ENCODE results near the gene VPS37B.
"Not testable (repeated sequence)": the region's sequence is repeated elsewhere in the genome, so short reads cannot be mapped to it uniquely, and the experiment has no call there.

Gene VPS37B, protein sequence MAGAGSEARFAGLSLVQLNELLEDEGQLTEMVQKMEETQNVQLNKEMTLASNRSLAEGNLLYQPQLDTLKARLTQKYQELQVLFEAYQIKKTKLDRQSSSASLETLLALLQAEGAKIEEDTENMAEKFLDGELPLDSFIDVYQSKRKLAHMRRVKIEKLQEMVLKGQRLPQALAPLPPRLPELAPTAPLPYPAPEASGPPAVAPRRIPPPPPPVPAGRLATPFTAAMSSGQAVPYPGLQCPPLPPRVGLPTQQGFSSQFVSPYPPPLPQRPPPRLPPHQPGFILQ

DNA sequence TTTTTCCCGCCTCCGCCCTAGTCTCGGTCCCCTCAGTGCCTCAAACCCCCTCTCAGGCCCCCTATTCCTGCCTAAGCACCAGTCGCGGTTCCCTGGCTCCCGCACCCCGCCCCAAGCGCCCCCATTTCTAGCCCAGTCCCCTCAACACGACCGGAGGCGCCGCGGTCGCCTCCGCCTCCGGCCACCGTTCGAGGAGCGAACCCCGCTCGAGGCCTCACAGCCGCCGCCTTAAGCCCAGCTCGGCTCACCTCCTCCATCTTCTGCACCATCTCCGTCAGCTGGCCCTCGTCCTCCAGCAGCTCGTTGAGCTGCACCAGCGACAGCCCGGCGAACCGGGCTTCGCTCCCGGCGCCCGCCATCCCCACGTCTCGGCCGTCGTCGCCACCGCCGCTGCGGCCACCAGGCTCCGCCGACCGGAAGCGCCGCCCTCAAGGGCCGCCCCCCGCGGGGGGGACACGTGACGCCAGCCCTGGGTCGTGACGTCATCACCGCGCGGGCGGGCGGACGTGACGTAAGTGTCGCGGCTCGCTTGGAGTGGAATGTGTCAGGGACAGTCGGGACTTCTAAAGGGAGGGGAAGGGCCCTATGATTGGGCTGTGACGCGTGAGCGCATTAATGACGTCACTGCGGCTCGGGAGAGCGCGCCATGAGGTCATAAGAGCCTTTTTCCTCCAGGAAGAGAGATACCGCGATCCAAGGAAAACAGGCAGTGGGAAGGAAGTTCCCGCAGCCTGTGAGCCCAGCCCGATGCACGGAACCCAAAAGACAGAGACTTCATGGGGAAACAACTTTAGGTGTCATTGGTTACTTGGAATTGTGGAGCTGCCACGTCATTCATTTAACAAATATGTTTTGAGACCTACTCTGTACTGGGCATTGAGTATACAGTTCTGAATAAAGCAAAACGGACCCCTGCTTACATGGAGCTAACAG lies at the start of gene VPS37B:
TSS of gene VPS37B (minus strand) at position 421 of the 933 bp plus-strand sequence. CDS start at position 359, 62 bp downstream.
- peak; percentile 39 for DNase-seq

DNA sequence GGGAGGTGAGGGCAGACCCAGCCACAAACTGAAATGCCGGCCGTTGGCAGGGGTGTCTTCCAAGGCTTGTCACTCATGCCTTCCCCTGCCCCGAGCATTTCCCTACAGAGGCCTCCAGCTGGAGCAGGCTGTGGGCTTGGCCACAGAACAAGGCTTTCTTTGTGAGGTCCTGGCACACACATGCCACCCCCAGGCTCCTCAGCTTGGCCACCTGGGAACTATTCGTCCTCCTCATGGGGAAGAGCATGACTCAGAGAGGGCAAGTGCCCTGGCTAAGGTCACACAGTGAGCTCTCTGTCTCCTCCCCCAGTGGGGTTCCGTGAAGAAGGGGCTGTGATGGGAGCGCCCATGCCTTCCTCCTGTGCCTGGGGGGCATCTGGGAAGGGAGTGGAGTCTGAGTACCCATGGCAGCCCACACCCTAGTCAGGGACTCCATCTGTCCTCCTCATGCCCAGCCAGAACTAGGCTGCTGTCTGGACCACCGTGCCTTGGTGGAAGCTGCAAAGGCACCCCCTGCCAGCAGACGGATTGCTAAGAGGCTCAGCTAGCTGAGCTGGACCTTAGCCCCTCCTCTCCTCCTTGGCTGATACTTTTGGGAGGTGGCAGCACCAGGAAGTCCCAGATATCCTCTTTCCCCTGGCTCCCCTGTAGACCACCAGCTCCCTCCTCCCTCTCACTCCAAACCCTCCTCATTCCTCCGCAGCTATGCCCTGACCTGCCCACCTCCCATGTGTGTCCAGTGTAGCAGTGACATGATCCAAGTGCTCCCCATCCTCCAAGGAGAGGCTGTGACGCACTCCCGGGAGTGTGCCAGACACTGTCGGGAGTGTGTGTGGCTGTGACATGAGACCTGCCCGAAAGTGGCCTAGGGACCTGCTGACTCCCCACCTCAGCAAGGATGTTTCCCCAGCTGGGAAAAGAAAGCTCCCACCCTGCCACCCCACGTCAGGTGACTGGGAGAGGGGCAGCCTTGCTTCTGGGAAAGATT lies 49.0 kb upstream of the VPS37B start:
- no peak for DNase-seq

DNA sequence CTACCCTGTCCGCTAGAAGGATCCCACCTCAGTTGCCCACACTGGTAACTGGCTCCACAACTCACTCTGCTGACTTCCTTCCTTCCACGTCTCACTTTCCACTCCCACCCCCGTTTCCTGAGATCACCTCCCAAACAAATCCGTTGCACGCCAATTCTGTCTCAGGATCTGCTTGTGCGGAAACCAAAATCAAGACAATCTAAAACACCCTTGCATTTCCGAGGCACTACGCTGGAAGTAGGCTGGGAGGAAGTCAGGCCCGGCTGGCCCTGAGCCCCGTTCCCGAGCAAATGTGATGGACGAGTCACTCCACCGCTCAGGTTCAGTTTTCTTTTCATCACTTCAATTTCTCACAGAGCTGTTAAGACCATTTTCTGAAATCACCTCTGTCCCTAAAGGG lies 47.3 kb upstream of the VPS37B start:
- no peak for DNase-seq

DNA sequence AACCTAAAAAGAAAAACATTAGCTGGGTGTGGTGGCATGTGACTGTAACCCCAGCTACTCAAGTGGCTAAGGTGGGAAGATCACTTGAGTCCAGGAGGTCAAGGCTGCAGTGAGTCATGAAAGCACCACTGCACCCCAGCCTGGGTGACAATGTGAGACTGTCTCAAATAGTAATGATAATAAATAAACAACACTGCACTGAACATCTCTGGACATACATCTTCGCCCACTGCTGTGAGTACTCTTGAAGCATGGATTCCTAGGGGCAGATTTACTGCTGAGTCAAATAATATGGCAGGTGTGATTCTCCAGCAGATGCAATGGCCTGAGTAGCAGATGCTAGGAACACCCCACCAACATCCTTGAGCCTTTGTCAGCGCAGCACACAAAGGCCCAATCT lies 46.7 kb upstream of the VPS37B start:
- no peak for DNase-seq

DNA sequence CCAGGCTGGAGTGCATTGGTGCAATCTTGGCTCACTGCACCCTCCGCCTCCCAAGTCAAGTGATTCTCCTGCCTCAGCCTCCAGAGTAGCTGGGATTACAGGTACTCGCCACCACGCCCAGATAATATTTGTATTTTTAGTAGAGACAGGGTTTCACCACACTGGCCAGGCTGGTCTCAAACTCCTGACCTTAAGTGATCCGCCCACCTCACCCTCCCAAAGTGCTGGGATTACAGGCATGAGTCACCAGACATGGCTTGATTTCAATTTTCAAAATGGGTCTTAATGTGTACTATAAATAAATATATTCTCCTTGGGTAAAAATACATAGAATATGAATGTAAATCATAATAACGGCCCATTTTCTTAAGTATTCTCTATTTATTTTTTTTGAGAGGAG lies 45.4 kb upstream of the VPS37B start:
- not testable (repeated sequence) for DNase-seq

DNA sequence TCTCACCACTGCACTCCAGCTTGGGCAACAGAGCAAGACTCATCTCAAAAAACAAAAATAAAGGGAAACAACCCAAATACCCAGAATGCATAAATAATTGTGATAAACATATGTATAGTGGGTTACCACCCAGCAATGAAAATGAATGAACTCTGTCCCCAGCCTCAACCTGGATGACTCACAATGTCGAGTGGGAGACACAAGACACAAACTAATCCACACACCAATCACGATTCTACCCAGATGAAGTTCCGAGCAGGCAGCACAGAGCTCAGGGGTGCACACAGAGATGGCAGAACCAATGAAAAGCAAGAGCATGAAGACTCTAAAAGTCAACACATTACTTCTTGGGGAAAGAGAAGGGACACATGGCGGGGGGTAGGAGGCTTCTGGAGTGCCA lies 43.2 kb upstream of the VPS37B start:
- DNase-seq = no peak

DNA sequence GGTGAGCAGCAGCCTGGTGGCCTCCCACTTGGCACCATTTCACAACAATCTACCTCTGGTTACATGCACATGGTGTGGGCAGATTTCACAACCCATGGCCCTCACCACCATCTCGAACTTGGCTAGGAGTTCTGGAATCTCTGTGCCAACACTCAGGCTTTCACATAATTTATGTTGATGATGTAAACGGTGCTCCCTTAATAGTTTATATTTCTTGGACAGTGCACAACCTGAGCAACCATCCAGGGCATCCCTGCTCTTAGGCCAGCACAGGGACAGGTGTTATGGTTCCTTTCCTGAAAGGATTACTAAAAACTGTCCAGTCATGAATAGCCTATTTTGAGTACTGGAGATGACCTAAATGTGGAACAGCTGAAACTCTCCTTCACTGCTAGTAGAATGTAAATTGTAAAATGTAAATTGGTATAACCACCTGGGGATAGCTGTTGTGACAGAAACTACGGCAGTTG lies 41.7 kb upstream of the VPS37B start:
- no peak for DNase-seq

DNA sequence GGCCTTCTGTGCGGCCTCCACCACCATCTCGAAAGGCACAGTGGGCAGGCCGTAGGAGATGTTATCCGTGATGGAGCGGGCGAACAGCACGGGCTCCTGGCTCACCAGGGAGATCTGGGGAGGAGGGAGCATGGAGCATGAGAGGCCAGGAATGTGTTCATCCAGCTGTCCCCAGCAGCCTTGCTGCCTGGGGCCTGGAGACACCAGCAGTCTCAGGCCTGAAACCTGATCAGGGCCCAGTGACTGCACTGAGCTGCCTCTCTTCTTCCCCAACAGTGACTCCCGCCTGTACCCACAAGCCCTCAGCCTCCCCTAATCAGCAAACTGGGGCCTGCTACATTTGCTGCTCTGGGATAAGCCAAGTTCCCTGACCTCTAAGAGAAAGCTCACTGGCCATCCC lies 39.4 kb upstream of the VPS37B start:
- DNase-seq = peak; percentile 26

DNA sequence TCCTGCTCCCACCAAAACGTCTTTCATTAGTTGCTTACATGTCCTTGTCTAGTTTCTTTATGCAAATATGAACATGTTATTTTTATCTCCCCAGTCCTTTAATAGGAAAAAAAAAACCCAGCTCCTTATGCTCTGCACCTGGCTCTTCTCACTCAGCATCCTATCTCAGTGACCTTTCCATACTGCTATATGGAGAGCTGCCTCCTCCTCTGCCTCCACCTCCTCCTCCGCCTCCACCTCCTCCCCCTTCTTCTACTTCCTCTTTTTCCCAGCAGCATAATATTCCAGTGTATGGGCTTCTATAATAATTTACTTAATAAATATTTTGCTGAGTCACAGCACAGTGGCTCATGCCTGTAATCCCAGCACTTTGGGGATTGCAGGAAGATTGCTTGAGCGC lies 38.8 kb upstream of the VPS37B start:
- DNase-seq = peak; percentile 45

DNA sequence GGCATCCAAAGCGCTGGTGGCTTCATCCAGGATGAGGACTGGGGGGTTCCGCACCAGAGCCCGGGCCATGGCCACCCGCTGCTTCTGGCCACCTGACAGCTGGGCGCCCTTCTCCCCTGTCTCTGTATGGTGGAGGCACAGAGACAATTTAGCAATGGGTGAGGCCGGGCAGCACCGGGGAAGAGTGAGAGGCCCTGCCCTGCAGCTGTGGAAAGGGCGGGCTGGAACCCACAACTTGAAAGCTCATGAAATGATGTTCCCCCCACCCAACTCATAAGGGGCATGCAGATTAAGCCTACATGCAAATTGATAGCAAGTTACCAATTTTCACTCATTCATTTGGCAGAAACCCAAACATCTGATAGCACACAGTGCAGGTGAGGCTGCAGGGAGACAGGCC lies 36.3 kb upstream of the VPS37B start:
- DNase-seq = no peak

DNA sequence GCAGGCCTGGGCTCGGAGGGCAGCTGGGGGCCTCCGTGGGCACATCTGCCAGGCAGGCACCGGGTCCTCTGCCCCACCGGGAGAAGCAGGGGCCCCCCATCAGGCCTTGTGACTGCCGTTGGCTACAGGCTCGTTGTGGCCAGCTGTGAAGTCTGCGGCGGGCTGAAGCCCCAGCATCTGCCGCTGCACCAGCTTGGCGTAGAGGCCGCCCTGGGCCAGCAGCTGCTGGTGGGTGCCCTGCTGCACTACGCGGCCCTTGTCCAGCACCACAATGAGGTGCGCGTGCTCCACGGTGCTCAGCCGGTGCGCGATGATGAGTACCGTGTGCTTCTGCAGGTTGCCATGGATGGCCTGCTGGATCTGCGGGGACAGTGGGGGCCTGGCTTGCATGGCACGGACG lies 33.9 kb upstream of the VPS37B start:
- DNase-seq = peak; percentile 45

DNA sequence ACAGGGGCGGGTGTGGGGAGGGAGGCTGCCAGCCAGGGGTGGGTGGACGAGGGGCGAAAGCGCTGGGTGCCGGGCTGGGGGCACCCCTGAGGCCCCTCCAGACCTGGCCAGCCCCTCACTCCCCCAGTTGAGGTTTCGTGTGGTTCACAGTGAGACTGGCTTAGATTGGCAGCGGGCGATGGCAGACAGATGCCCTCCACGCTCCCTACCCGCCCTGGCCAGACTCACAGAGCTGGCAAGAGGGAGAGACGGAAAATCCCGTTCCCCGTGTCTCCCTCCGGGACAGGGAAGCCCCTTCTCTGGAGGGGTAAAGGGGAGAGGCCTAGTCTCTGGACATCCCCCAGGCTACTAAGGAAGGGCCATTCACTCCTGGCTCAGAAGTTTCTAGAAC lies 33.2 kb upstream of the VPS37B start:
- no peak for DNase-seq

DNA sequence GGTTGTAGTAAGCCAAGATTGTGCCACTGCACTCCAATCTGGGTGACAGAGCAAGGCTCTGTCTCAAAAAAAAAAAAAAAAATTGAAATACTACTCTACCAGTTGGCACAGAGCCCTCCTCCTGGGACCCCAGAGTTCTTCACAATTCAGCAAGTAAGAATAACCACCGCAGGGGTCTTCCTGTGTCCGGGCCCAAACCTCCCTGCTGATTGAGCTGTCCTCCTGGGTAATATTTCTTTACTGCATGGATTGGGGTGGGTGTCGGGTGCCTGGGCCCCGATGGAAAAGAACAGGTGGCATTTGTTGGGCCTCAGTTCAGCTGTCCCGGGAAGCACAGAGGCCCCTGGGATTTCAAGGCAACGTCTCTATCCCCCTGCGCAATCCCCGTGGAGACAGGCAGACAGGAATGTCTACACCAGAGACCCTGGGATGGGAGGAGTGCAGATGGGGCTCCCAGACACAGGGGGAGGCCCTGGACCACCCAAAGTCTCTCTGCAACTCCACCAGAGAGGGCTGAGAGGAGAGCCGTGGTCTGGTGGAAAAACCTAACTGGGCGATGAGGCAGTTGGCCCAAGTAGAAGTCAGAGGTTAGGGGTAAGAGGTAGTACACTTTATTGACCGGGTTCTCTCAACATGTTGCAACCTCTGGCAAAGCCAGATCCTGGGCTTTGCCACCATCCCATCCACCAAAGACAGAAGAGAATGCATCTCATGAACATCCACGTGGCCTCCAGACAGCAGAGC lies 32.7 kb upstream of the VPS37B start:
- peak; percentile 82 for DNase-seq

DNA sequence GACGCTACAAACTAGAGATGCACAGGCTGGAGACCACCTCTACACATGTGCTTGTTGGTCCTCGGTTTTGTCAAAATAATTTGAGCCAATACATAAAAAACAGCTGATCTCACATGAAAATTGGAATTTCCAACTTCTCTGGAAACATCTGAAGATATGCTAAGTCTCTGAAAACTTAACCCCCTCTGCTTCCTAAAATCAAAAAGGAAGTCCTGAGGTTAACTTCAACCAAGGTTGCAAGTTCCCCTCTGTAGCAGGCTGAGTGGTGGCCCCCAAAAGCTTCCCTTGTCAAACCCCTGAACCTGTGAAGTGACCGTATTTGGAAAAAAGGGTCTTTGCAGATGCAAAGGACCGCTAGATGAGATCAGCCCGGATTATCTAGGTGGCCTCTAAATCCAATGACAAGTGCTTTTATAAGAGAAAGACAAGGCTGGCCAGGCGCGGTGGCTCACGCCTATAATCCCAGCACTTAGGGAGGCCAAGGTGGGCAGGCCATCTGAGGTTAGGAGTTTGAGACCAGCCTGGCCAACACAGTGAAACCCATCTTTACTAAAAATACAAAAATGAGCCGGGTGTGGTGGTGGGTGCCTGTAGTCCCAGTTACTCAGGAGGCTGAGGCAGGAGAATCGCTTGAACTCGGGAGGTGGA lies 32.0 kb upstream of the VPS37B start:
- no peak for DNase-seq

DNA sequence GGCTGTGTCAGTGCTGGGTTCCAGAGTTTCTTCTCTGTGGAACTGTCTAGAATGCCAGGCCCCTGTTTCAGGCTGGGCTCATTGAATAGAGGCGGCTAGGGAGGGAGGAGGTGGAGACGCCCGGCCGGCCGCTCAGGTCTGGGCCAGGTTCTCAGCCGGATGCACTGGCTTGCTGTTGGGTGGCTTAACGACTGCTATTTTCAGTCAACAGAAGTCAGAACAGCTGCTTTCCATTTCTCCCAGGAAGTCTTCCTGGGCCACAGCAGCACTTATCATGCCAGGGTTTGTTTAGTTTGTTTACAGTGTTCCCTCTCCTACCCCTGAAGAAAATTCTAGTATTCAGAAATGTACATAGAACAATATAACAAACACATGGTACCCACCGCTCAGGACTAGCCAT lies 26.0 kb upstream of the VPS37B start:
- no peak for DNase-seq

DNA sequence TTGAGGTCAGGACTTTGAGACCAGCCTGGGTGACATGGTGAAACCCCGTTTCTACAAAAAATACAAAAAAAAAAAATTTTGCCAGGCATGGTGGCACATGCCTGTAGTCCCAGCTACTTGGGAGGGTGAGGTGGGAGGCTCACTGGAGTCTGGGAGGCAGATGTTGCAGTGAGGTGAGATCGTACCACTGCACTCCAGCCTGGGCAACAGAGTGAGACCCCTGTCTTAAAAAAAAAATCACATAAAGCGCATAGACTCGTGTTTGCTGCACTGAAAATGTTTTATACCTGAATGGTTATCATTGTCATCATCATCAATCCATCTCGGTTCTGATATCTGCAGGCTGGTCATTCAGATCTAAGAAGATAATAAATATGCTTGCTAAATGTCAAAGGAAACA lies 24.8 kb upstream of the VPS37B start:
- DNase-seq = no peak

DNA sequence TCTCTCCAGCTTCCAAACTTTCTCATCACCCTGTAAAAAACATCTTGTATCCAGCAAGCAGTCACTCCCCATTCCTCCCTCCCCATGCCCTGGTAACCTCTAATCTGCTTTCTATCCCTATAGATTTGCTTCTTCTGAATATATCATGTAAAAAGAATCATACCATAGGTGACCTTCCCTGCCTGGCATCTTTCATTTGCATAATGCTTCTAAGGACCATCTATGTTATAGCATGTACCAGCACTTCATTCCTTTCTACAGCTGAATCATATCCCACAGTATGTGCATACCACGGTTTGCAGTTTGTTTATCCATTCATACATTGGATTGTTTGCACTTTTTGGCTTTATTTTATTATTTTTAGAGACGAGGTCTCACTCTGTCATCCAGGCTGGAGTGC lies 22.9 kb upstream of the VPS37B start:
- no peak for DNase-seq

DNA sequence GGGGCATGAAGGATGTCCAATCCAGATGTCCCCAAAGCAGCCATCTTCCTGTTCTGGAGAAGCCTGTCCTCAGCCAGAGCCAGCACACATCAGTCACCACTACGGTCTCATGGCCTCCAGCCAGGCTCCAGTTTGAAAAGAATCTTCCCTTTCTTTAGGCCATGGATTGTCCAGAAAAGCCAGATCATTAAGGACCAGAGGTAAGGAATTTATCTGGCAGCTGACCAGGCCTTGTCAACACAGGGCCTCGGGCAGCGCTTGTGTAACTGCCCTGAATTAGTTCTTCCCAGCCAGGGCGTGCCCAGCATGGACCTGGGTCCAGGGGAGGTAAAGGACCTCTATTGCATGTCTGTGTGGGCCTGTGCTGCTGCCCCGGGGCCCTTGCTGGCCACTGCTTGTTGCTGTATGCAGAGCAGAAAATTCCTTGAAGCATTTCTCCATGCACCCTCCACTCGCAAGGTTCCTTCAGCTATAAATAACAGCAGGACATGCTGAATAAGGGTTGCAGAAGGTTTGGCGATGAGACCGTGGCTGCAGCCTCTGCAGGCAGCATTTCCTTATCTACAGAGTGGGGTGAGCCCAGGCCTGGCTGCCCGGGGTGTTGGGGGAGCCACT lies 21.7 kb upstream of the VPS37B start:
- DNase-seq = no peak

DNA sequence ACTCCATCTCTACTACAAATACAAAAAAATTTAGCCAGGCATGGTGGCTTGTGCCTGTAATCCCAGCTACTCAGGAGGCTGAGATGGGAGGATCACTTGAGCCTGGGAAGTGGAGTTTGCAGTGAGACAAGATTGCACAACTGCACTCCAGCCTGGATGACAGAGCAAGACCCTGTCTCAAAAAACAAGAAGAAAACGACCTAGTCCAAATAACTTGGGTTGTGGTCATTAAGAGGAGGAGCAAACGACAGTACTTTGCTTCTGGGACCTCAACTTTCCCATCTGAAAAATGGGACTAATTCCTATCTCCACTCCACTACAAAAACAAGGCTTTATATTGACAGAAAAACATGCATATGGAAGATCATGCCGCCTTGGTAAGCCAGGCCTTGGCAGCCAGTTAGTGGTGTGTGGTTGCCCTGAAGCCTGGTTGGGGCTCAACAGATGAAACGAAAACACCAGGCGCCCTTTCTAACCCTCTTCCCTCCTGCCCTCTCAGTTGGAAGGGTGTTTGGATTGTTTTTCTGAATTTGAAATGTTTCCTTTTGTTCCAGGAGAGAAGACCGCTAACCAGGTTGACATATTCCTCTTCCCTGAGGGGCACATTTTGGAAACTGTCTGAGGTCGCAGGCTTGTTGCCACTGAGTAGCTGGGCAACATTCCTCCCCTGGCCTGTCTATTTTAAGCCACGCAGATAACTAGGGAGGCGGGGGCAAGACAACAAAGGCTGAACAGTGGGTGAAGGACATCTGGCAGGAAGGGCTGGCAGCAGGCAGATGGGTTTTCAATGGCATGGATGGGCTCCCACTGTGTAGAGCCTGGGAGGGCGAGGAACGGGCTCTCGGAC lies 13.7 kb upstream of the VPS37B start:
- DNase-seq = peak; percentile 74

DNA sequence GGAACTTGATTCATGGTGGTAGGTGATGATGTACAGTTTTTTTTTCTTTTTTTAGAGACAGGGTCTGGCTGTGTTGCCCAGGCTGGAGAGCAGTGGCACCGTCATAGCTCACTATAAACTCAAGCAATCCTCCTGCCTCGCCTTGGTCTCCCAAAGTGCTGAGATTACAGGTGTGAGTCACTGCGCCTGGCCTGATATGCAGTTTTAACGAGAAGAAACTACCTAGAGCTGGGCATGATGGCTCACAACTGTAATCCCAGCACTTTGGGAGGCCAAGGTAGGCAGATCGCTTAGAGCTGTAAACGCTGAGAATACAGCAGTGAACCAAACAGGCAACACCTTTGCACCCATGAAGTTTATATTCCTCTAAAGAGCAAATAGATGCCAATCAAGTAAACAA lies 13.0 kb upstream of the VPS37B start:
- DNase-seq = no peak

Data from NCI-H2171 treated with DMSO at 0.1 percent for 48 hours (cell line).